ENCODE data around the gene ADORA2A. TPM values are rescaled to one million over a fixed set of nuclear protein-coding genes. Genes with fewer than 3 reads are reported as not detected.

Gene ADORA2A
- total RNA-seq, 1 experiment from 2014 or later = 3.5 TPM

DNA sequence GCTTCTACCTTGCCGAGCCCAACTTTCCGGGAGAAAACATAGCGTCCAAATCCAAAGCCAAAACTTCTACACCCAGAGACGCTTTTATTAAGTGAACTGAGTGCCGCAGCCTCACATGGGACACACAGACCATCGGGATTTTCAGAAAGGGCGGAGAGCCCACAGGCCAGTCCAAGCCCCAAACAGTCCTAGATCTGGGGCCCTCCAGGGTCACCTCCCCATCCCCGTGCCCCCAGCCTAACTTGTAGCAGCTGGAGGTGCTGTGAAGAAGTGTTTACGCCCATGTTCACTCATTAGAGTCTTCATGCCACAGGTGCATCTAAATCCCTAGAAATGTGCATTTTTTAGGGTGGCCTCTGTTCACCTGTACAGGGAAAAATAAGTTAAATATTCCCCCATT, 14.1 kb upstream of the ADORA2A start:
- Mint-ChIP-seq H3K36me3 (ENCODE audit: insufficient read depth in 1 of 3, low read depth in 3 of 3) (peaks cover 4 to 32% (median 30%) of the 10 kb centered on the region in 3 experiments; a peak in 6 of 7 replicates), H3K4me3 (no peak overlapping the region), H3K4me1 (no peaks in the 10 kb centered on the region), H3K27me3 (ENCODE audit: low read depth) (no peaks in the 10 kb centered on the region), H3K9me3 (no peaks in the 10 kb centered on the region), H3K27ac (peak overlapping the region in 1 of 3 experiments; percentile 9; a peak in 2 of 7 replicates)
- H3K79me1 ChIP-seq (ENCODE audit: insufficient read depth, low read depth, low read length, poor library complexity, severe bottlenecking) = no peaks in the 10 kb centered on the region
- no peak overlapping the region for H4K5ac ChIP-seq (ENCODE audit: insufficient read length, low read depth, low read length)
- H2BK20ac ChIP-seq (ENCODE audit: low read depth, low read length, poor library complexity, severe bottlenecking) = no peak overlapping the region
- no peaks in the 10 kb centered on the region for H3K27me3 ChIP-seq (ENCODE audit: insufficient read depth, low read length)
- H3K4me1 ChIP-seq (ENCODE audit: insufficient read depth, low read length) = no peaks in the 10 kb centered on the region
- H2BK12ac ChIP-seq (ENCODE audit: insufficient read length, low read depth, low read length) = no peak overlapping the region
- no peak overlapping the region for H2BK120ac ChIP-seq (ENCODE audit: low read depth, low read length, poor library complexity, severe bottlenecking)
- H3T11ph ChIP-seq (ENCODE audit: low read length) = no peak overlapping the region
- TF ChIP-seq, protein P1, sequence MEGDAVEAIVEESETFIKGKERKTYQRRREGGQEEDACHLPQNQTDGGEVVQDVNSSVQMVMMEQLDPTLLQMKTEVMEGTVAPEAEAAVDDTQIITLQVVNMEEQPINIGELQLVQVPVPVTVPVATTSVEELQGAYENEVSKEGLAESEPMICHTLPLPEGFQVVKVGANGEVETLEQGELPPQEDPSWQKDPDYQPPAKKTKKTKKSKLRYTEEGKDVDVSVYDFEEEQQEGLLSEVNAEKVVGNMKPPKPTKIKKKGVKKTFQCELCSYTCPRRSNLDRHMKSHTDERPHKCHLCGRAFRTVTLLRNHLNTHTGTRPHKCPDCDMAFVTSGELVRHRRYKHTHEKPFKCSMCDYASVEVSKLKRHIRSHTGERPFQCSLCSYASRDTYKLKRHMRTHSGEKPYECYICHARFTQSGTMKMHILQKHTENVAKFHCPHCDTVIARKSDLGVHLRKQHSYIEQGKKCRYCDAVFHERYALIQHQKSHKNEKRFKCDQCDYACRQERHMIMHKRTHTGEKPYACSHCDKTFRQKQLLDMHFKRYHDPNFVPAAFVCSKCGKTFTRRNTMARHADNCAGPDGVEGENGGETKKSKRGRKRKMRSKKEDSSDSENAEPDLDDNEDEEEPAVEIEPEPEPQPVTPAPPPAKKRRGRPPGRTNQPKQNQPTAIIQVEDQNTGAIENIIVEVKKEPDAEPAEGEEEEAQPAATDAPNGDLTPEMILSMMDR (conservative IDR thresholded peaks at IDR 0.05) = no peak
- H3K14ac ChIP-seq (ENCODE audit: insufficient read depth, low read length) = no peak overlapping the region
- no peak overlapping the region for H2AK5ac ChIP-seq (ENCODE audit: insufficient read length, low read length)
- no peak overlapping the region for H3K23ac ChIP-seq (ENCODE audit: insufficient read length, low read depth, low read length)
- no peak overlapping the region for H3K18ac ChIP-seq (ENCODE audit: insufficient read length, low read depth, low read length)
- H4K20me1 ChIP-seq (ENCODE audit: control insufficient read depth, insufficient read depth, insufficient read length) = no peaks in the 10 kb centered on the region
- no peak for DNase-seq
- H3K4me2 ChIP-seq (ENCODE audit: insufficient read depth, insufficient read length, low read length) = no peak overlapping the region
- H4K8ac ChIP-seq (replicated peaks; ENCODE audit: insufficient read length, low read depth, low read length) = no peak overlapping the region
- no peaks in the 10 kb centered on the region for H3K79me2 ChIP-seq (ENCODE audit: insufficient read depth, low read length)
- H3K27ac ChIP-seq (ENCODE audit: insufficient read length, low read depth, low read length) = no peak overlapping the region
- no CpG with 5 or more reads among the region's 9 CpGs for WGBS (ENCODE audit: extremely low coverage, insufficient read length, low lambda C conversion rate)
- H2AFZ ChIP-seq (ENCODE audit: low read length) = no peak overlapping the region
- H2BK5ac ChIP-seq (ENCODE audit: insufficient read length, low read length) = no peak overlapping the region
- H3K4ac ChIP-seq (ENCODE audit: low read depth, low read length) = no peak overlapping the region
- no peak overlapping the region for H3K56ac ChIP-seq (ENCODE audit: insufficient read length, low read depth, low read length)
- no peak overlapping the region for H4K91ac ChIP-seq (ENCODE audit: insufficient read length, low read depth, low read length)
- H3K23me2 ChIP-seq (ENCODE audit: insufficient read length, low read depth, low read length, poor library complexity, severe bottlenecking) = no peaks in the 10 kb centered on the region
- no peaks in the 10 kb centered on the region for H3K9me3 ChIP-seq (ENCODE audit: control insufficient read depth, low read depth, low read length)
- H3K9ac ChIP-seq (ENCODE audit: extremely low read depth, insufficient read length, low read length) = no peak overlapping the region
- H2BK15ac ChIP-seq (ENCODE audit: low read depth, low read length) = no peak overlapping the region

Data from H9 (cell line).